HG03060 (cell line): ENCODE results near the gene MYO1H.
"Not testable (repeated sequence)": the region's sequence is repeated elsewhere in the genome, so short reads cannot be mapped to it uniquely, and the experiment has no call there.

Experiments
- ATAC-seq: cut with Tn5 transposase; IDR thresholded peaks from one replicate; pipeline ENCODE4 v1.9.1; 2021; ENCODE audit warnings: low read depth, moderate number of reproducible peaks; ENCODE audit not compliant: unreplicated experiment

Gene MYO1H, protein sequence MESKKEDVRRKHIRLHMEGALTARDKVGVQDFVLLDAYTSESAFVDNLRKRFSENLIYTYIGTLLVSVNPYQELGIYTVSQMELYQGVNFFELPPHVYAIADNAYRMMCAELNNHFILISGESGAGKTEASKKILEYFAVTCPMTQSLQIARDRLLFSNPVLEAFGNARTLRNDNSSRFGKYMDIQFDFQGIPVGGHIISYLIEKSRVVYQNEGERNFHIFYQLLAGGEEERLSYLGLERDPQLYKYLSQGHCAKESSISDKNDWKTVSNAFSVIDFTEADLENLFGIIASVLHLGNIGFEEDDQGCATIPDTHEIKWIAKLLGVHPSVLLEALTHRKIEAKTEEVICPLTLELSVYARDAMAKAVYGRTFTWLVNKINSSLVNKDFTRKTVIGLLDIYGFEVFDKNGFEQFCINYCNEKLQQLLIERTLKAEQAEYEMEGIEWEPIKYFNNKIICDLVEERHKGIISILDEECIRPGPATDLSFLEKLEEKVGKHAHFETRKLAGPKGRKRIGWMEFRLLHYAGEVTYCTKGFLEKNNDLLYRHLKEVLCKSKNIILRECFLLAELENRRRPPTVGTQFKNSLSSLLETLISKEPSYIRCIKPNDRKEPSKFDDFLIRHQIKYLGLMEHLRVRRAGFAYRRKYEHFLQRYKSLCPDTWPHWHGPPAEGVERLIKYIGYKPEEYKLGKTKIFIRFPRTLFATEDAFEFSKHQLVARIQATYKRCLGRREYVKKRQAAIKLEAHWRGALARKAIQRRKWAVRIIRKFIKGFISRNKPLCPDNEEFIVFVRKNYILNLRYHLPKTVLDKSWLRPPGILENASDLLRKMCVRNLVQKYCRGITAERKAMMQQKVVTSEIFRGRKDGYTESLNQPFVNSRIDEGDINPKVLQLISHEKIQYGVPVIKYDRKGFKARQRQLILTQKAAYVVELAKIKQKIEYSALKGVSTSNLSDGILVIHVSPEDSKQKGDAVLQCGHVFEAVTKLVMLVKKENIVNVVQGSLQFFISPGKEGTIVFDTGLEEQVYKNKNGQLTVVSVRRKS

DNA sequence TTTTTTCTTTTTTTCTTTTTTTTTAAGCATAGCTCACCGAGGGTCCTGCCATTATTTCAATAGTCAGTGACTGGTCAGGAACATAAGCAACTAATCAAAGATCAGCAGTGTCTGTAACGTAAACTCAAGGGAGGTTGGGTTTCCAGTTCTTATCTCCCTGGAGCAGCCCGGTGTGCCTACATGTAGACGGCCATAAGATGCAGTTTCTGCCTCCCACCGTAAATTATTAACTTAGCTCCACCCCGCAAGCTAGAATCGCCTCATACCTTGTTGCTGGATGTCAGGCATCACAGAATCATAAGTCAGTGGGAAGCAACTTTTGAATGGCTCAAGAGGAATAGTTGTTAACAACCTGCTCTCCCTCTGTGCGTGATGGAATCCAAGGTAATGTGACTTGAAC is at the start of gene MYO1H:
TSS of gene MYO1H (plus strand) at position 312 of the 400 bp plus-strand sequence. CDS start at position 373, 61 bp downstream.
- no peak for ATAC-seq

DNA sequence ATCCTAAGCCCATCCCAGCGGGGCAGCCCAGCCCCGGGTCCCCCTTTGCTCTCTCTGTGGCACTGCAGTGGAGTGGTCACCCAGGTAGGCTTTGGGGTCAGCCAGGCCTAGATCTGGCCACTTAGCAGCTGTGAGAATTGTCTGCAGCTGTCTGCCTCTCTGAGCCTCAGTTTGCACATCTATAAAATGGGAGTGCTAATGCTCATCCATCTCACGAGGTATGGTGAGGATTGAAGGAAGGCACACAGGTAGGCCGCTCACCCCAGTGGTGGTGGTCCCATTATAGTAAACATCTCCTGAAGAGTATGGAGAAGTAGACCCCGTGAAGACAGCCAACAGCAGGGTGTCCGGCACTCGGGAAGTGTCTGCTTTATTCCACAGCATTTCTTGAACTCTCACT is 47.9 kb upstream of the MYO1H start:
- no peak for ATAC-seq

DNA sequence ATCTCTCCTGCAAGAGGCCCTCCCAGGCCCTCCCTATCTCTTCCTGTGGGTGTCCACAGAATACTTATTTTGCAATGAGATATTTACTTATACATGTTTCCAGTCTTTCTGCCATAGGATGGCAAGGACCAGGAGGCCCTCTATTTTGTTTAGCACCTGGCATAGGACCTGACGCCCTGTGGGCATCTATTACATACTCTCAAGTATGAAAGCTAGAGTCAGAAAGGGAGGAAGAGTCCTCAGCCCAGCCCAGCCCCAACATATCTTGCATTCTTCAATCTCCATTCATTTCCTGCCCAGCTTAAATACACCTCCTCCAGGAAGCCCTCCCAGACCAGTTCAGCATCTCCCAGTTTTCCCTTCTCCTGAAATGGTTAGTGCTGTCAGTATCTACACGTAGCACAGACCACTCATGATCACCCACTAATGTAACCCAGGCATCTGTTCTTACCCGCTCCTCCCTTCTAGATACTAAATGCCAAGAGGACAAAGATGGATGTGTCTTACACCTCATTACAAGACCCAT is 46.0 kb upstream of the MYO1H start:
- no peak for ATAC-seq

DNA sequence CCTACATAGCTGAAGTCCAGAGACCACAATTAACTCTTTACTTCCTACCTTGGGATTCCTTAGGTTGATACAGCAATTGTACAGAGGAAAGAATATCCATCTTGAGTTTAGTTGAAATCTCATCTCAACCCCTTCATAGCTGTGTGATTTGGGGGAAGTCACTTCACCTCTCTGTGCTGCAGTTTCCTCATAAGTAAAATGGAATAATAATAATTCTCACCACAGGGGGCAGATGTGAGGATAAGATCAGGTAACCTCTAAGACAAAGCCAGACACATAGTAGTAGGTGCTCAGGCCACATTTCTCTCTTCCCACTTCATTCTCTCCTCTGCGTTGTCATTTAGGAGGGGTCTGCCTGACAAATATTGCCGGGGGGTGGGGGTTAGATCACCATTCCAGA is 45.3 kb upstream of the MYO1H start:
- ATAC-seq = no peak

DNA sequence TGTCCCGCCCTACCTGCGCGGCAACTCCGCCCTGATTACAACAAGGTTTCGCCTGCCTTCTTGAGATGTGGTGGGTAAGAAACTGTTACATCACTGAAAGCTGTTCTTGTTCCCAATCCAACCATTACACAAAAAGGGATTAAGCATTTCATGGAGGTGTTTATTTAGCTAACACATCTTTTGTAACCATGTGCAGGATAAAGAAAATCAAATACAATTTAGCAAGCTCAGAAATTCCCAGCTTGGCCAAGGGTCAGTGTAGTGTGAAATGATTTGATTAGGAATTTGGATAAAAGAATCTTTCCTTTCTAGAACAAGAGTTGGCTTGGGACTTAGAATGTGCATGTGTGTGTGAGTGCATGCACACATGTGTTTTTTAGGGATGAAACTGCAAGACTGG is 44.9 kb upstream of the MYO1H start:
- no peak for ATAC-seq

DNA sequence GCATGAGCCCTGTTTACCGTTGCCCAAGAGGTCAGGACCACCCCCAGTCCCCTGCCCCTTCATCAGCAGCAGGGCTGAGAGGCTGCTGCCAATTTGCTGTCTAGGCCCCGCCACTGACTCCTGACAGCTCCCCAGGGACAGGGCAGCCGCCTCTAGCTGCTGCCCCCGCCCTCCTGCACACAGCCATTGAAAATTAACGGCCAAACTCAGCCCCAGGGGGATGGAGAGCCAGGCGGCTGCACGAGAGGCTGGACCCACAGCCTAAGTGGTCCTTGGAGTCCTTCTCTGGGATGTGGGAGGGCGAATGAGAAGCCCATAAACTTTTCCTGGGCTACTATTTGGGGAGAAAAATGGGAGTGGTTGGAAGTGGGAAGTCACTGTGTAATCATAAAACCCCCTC is 43.2 kb upstream of the MYO1H start:
- no peak for ATAC-seq

DNA sequence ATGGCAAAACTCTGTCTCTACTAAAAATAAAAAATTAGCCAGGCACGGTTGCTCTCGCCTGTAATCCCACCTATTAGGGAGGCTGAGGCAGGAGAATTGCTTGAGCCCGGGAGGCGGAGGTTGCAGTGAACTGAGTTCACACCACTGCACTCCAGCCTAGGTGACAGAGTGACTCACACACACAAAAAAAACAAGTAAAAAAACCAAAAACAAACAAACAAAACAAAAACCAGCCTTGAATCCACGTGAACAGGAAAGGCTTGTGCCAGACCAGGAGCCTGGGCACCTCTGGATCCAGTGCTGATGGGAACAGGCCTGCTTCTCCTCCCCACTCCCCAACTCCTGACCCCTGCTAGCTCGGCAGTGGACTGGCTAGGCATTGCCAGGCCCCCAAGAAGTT is 42.2 kb upstream of the MYO1H start:
- no peak for ATAC-seq

DNA sequence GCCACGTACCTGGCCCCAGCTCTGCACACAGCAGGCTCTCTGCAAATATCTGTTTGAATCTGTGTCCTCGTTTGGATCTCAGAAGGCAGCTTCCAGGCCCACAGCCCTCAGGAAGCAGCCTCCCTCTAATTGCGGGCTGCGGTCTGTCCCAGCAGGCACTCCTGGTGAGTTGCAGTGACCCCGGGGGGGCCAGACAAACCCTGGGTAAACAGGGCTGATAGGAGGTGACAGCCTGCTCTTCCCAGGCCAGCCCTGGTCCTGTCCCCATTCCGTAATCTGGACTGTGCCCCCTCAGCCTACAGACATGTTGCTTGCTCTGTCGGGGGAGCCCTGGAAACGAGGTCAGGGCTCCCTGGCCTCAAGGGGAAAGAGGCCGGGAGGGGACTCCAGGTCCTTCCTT is 40.6 kb upstream of the MYO1H start:
- no peak for ATAC-seq

DNA sequence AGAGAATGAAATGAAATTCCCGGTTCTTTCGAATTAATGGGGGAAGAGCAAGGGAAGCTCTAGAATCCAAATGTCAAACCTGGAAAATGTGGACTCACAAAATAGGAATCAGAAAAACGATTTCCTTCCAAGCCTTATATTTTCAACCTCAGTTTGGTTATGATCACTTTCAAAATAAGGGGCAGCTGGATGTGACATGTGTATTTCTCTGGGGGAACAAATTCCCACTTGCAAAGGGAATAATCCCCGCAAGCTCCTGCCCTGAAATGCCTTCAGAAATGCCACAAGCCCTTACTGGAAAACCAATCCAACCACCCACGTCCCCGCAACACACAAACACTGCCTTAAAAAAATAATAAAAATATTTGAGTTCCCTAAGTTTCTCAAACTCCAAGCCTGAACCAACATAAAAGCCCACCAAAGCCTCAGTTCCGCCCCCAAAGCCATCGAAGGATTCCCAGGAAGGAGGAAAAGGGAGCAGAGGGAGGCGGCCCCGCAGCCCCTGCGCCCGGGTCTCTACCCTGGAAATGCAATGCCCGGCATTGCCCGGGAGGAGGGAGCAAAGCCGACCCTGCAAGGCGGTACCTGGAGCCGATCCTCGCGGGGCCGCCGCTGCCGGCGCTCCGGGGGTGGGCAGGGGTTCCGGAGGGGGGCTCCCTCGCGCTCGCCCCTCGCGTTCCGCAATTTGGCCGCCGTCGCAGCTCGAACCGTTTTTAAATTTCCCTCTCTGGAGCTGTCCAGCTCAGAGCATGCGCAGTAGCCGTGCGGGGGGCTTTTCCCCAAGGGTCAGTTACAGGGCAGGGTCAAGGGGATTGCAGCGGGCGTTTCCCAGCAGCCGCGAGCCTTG is 38.9 kb upstream of the MYO1H start, which contains the start of gene FOXN4:
TSS of gene FOXN4 (minus strand) at position 751 of the 847 bp plus-strand sequence. CDS start 963 bp downstream, outside the sequence.
- no peak for ATAC-seq

DNA sequence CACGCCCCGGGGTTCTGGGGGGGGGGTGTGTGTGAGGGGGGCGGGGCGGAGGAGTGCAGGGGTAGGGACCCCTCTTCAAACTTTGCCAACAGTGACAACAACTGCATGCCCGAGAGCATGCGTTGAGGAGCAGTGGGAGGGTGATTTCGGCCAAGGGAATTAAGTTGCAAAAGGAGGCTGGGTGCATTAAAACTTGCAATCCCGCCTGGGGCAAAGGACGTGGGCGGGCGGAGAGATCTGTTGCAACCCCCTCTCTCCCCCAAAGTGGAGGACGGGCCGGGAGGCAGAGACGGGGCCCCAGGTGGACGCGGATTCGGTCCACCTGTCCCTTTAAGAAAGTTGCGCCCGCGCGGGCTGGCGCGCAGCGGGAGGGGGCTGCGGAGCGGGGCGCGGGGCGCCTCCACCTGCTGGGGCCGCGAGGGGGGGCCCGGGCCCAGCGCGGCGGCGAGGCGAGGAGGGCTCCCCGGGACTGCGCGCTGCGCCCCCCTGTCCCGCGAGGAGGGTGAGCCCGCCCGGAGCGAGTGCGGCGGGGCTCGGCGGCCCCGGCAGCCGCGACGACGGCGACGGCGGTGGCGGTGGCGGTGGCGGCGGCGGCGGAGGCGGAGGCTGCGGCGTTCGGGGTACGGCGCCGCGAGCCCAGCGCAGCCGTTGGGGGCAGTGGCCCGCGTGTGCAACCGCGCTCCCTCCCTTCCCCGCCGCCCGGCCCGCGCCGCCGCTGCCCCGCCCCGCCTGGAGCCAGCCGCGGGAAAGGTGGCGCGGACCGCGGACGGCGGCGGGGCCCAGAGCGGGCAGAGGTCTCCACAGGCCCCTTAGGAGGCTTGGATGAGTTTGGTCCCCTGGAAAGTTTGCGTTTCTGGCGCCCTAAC is 38.1 kb upstream of the MYO1H start:
- ATAC-seq = no peak

DNA sequence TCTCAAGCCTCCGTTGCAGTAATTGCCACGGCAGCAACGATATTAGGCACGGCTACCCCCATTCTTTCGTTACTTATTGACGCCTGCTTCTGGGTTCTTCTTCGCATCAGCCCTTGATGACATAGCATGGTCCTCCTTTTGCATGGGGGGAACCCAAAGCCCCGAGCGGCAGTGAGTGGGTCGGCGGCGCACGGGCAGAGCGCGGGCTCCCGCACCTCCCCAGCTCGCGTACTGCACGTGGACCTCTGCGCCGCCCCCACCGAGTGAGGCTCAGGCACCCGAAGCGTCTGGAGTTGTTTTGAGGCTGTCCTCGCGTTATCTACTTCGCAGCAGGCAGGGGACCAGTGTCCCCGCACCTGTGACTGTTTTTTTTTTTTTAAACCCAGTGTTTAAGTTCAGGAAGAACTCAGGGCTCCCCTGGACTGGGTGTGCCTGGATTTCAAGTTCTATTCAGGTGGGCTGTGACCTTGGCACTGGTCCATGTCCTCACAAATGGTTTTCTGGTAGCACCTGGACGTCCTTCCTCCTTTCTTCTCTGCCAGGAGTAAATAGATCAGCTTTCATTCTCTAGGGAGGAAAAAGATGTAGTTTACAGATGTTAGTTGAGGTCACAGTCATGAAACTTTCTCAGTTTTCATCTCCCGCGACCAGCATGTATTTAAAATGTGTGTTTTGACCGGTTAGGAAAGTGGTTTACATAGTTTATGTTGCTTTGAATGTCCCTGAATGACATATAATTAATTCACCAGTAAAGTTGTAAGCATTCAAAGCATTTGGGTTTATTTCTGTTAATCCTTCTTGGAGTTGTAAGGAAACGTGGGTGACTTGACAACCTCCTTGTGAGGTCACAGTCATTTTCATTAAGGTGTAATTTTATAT is 37.2 kb upstream of the MYO1H start:
- ATAC-seq = no peak

DNA sequence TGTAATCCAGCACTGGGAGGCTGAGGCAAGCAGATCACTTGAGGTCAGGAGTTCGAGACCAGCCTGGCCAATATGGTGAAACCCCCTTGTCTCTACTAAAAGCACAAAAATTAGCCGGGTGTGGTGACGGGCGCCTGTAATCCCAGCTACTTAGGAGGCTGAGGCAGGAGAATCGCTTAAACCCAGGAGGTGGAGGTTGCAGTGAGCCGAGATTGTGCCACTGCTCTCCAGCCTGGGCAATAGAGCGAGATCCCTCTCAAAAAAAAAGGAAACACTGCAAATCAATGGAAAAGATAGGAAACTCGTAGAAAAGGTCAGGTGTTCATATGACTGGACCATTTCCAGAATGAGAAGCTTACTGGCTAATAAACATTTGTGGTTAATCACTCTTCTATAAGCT is 26.4 kb upstream of the MYO1H start:
- not testable (repeated sequence) for ATAC-seq

DNA sequence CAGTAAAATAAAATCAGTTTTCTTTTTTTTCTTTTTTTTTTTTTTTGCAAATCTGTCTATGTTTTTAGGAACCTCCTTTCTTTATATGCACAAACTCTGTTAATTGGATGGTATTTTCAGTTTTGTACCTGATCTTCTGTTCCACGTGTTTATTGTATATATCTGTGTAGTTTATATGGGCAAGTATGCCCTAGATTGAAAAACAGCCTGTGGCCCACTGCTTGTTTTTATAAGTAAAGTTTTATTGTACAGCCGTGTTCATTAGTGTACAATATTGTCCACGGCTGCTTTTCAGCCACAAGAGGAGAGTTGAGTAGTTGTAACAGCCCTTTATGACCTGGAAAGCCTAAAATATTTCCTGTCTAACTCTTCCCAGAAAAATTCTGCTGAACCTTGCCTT is 18.7 kb upstream of the MYO1H start:
- ATAC-seq = no peak

DNA sequence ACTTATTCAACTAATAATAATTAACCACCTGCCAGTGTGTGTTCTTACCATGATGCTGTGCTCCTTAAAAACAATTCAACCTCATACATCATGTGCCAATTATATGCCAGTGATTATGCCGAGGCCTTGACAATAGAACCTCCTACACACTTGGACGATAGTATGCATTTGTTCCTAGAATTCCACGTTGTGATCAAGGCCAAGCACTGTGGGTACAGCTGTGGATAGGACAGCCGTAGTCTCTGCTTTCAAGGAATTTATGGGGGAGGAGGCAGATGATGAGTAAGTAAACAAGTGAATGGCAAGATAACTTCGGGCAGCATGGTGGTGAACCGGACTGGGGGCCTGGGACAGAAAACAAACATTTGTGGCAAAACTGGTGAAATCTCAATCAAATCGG is 18.0 kb upstream of the MYO1H start:
- no peak for ATAC-seq

DNA sequence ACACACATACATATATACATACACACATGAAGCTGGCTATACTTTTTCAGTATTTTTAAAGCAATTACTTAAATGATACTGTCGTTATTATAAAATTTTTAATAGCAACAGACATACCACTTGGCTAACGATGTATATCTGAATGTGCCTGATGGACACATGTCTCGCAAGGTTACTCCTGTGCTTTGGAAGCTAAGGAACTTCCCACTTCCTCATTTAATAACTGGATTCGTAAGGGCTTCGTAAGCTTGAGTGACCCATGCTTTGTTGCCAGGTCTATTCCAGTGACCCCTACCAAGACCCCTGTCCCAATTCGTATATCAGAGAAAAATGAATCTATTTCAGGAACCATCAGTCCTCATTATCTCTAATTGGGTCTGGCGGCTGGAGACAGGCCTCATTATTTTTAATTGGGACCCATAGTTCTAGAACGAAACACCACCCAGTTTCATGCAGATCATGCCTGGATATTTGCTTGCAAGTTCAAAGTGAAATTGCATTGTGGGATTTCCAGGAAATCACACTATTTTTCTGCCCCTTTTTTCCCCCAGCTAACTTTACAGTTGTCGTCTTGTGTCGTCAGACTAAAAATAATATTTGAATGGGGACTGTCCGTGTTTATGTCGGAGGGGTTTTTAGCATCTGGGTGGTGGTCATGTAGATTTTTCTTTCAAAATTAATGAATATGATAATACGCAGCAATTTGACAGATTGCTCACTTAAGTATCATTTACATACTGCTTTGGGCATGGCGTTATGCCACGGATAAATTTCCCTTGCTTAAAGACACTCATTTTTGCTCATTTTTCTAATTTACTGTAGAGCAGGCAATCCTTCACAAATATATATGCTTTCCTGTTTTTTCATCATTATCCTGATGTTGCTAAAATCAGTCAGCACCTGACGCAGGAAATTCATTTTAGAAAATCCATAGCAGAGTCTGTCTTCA is 17.1 kb upstream of the MYO1H start:
- ATAC-seq = no peak

DNA sequence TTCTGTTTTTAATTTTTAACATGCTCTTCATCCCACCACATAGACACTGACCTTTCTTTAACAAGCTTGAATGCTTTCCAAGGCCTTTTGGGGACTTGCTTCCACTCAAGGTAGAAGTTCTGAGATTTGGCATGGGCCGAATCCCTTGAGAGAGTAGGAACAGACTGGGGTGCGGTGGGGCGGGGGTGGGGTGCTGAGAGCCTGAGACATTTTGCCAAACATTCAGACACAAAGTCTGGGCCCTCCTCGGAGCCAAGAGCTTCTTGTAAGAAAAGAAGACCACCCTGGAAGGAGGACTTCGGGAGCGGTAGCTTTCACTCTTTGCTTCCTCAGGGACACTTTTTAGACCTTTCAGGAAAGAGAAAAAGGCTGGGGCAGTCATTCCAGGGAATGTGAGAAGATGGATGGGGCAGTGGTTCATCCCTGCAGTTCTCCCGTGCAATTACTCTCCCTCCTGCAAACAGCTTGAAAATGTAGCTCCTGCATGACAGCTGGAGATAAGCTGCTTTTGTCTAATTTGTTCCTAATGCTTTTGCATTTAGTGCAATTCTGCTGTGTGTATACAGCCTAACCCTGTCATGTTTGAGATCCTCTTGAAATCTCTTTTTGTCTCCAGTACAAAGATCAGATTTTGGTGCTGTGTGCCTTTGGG is 16.3 kb upstream of the MYO1H start:
- ATAC-seq = no peak

DNA sequence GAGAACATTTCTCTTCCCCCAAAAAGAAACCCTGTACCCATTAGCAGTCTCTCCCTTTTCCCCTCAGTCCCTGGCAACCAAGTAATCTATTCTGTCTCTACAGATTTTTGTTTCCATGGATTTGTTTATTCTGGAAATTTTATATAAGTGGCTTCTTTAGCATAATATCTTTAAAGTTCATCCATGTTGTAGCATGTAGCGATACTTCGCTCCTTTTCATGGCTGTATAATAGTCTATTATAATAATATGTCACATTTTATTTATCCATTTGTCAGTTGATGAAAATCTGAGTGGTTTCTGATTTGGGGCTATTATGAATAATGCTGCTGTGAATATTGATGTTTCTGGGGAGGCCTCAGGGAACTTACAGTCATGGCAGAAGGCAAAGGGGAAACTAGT is 12.8 kb upstream of the MYO1H start:
- ATAC-seq = no peak
